Measurements from ENCODE around the gene NHLRC4. TPM values are rescaled to one million over a fixed set of nuclear protein-coding genes. Genes with fewer than 3 reads are reported as not detected.
A peak's percentile ranks its signal among the peaks of the same experiment; 100 is the strongest.

Gene NHLRC4
- total and polyA plus RNA-seq, 2 of the 13 experiments (the other 11 are each of a cell fraction or from before 2014, with no cell fraction given): 0.40 to 0.59 TPM

DNA sequence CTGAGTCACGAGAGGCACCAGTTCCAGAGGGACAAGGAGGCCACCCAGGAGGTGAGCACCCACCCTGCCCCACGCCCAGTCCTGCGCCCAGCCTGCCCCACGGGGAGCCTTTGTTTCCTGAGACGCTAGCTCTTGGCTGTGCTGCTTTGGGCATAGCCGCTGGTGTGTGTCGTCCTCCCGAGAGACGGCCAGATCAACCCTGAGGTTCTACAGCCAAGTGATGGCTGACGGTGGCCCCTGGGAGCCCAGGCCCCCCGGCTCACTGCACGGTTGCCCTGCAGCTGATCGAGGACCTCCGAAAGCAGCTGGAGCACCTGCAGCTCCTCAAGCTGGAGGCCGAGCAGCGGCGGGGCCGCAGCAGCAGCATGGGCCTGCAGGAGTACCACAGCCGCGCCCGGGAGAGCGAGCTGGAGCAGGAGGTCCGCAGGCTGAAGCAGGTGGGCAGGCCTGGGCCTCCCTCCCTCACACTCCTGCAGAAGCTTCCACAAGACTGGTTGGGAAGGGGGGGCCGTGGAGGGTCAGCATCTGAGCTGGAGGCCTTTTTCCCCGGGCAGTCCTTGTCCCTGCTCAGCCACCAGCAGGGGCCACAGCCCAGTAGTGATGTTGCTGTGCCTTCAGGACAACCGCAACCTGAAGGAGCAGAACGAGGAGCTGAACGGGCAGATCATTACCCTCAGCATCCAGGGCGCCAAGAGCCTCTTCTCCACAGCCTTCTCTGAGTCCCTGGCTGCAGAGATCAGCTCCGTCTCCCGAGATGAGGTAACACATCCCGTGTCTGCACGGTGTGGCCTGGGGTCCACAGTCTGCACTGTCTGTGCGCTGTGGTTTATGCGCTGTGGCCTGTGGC lies 46.7 kb upstream of the NHLRC4 start:
- ChIA-PET POLR2A (interaction anchor here (0.6 to 2.1 kb wide), 5 partner anchors 11 to 18 kb away, joined by 3 to 8 read pairs (median 3); no protein-coding TSS in a partner anchor), CTCF (ENCODE audit: low intra/inter-chr PET ratio, low total read pairs) (no interaction called here)
- Histone ChIP-seq H3K4me3 (replicated peaks in 1 of 3; ENCODE audit: insufficient read depth in 1 of 3, low read depth in 2 of 3, low read length in 3 of 3) (no peak overlapping the region), H4K20me1 (ENCODE audit: insufficient read depth, low read length) (no peaks in the 10 kb centered on the region), H2AFZ (ENCODE audit: low read length) (no peak overlapping the region), H3K79me2 (ENCODE audit: insufficient read depth, low read length) (no peaks in the 10 kb centered on the region), H3K27ac (ENCODE audit: extremely low read length, insufficient read depth, low read length) (no peak overlapping the region), H3K27me3 (ENCODE audit: control insufficient read depth in 1 of 2, insufficient read depth in 2 of 2, low read length in 2 of 2) (no peaks in the 10 kb centered on the region), H3K36me3 (replicated peaks in 1 of 2; ENCODE audit: control insufficient read depth in 1 of 2, insufficient read depth in 2 of 2, low read length in 2 of 2) (peaks cover 20 to 49% of the 10 kb centered on the region in 2 experiments; a peak in 4 of 5 replicates), H3K9ac (ENCODE audit: insufficient read depth, low read depth, low read length) (no peak overlapping the region), H3K4me2 (ENCODE audit: low read depth, low read length) (no peak overlapping the region), H3K4me1 (ENCODE audit: insufficient read depth, low read length) (peaks cover 13% of the 10 kb centered on the region), H3K9me3 (ENCODE audit: low read length) (no peaks in the 10 kb centered on the region)
- FAIRE-seq (no peak), DNase-seq (ENCODE audit: low spot score) (no peak), ATAC-seq (no peak)
- intact Hi-C loops (cut with micrococcal nuclease; ENCODE audit: unreplicated experiment): no loop called here
- in situ Hi-C loops (cut with HindIII; ENCODE audit: extremely low pct_ligation_motif_present, low pct_unique_long_range_greater_than_20kb): no loop called here
- 97% methylated on average over 13 of the region's 35 CpGs for WGBS (ENCODE audit: low lambda C conversion rate)
- BruUV-seq (replicated peaks): no TSS peak
- peak; percentile 39; the same call in 1 of the 2 replicates for TF ChIP-seq ZBTB33 (CRISPR knock-in tag; IDR thresholded peaks at IDR 0.05)
- TF ChIP-seq NFKBIZ (CRISPR knock-in tag; IDR thresholded peaks at IDR 0.05): no peak
- TF ChIP-seq AGO2 (optimal IDR thresholded peaks at IDR 0.05; ENCODE audit: low read depth, low read length): peak; percentile 85
- TF ChIP-seq ZNF891 (CRISPR knock-in tag; IDR thresholded peaks at IDR 0.05): 0 out of 2 replicates have a peak, but pooled peaks have one; percentile 24

GRCh38 chr16:520847-521246 lies 46.0 kb upstream of the NHLRC4 start:
- H3K4me2 ChIP-seq (ENCODE audit: low read depth, low read length): no peak overlapping the region
- POLR2A ChIA-PET: interaction anchor here (0.8 to 1.1 kb wide), 2 partner anchors 12 to 19 kb away, joined by 3 to 5 read pairs; no protein-coding TSS in a partner anchor
- H3K9me3 ChIP-seq (ENCODE audit: low read length): no peaks in the 10 kb centered on the region
- no peak overlapping the region for H2AFZ ChIP-seq (ENCODE audit: low read length)
- 96% methylated on average over 13 of the region's 13 CpGs for WGBS (ENCODE audit: low lambda C conversion rate)
- in situ Hi-C loops (cut with HindIII; ENCODE audit: extremely low pct_ligation_motif_present, low pct_unique_long_range_greater_than_20kb) (no loop called here), intact Hi-C loops (cut with micrococcal nuclease; ENCODE audit: unreplicated experiment) (no loop called here)
- H3K9ac ChIP-seq (ENCODE audit: insufficient read depth, low read depth, low read length): no peak overlapping the region
- no peak for ATAC-seq
- no peaks in the 10 kb centered on the region for H4K20me1 ChIP-seq (ENCODE audit: insufficient read depth, low read length)
- H3K27me3 ChIP-seq (ENCODE audit: control insufficient read depth in 1 of 2, insufficient read depth in 2 of 2, low read length in 2 of 2): no peaks in the 10 kb centered on the region
- peaks cover 3% of the 10 kb centered on the region for H3K79me2 ChIP-seq (ENCODE audit: insufficient read depth, low read length)
- no peak overlapping the region for H3K4me3 ChIP-seq (replicated peaks in 1 of 3; ENCODE audit: insufficient read depth in 1 of 3, low read depth in 2 of 3, low read length in 3 of 3)
- H3K27ac ChIP-seq (ENCODE audit: extremely low read length, insufficient read depth, low read length): no peak overlapping the region
- CTCF ChIA-PET (ENCODE audit: low intra/inter-chr PET ratio, low total read pairs): no interaction called here
- H3K36me3 ChIP-seq (replicated peaks in 1 of 2; ENCODE audit: control insufficient read depth in 1 of 2, insufficient read depth in 2 of 2, low read length in 2 of 2): peaks cover 20 to 45% of the 10 kb centered on the region in 2 experiments; a peak in 4 of 5 replicates
- TF ChIP-seq ZNF768 (CRISPR knock-in tag; IDR thresholded peaks at IDR 0.05): no peak
- TF ChIP-seq ZBTB38 (CRISPR knock-in tag; IDR thresholded peaks at IDR 0.05): 0 out of 2 replicates have a peak, but pooled peaks have one; percentile 1
- 0 out of 2 replicates have a peak, but pooled peaks have one; percentile 8 for TF ChIP-seq RBFOX2 (IDR thresholded peaks at IDR 0.05; ENCODE audit: low read depth, low read length)
- peaks cover 20% of the 10 kb centered on the region for H3K4me1 ChIP-seq (ENCODE audit: insufficient read depth, low read length)
- no peak for FAIRE-seq
- no peak for DNase-seq (ENCODE audit: low spot score)
- TSS peak; percentile 63 for BruUV-seq (replicated peaks)
